Fibroblast of lung (primary cell): ENCODE data around the gene PHTF2. TPM values are rescaled to one million over a fixed set of nuclear protein-coding genes. Genes with fewer than 3 reads are reported as not detected.

Experiments
- DNase-seq, 2 donors: peaks; one replicate each; pipeline versions ENCODE4 v3.0.0 to v3.0.0-alpha.2; 2010; ENCODE audit warnings: low read depth in 2 of 2
- H2AFZ ChIP-seq: 2 replicates; pipeline ENCODE4 v1.5.1; 2012; ENCODE audit warnings: low read length, control low read depth, inconsistent platforms
- H3K27ac ChIP-seq: 2 replicates; pipeline ENCODE4 v1.5.1; 2011; ENCODE audit warnings: low read length, control low read depth; ENCODE audit not compliant: insufficient read depth
- H3K27me3 ChIP-seq: 2 replicates; pipeline ENCODE4 v1.5.1; 2011; ENCODE audit warnings: mild to moderate bottlenecking, low read length; ENCODE audit not compliant: control insufficient read depth, insufficient read depth
- H3K36me3 ChIP-seq: 2 replicates; pipeline ENCODE4 v1.5.1; 2011; ENCODE audit warnings: low read length; ENCODE audit not compliant: control insufficient read depth, insufficient read depth
- H3K4me1 ChIP-seq: 2 replicates; pipeline ENCODE4 v1.5.1; 2011; ENCODE audit warnings: low read length; ENCODE audit not compliant: control insufficient read depth, insufficient read depth; ENCODE audit errors: extremely low read depth
- H3K4me2 ChIP-seq: 2 replicates; pipeline ENCODE4 v1.5.1; 2011; ENCODE audit warnings: low read length, control low read depth; ENCODE audit not compliant: insufficient read depth; ENCODE audit errors: extremely low read depth
- H3K4me3 ChIP-seq, 4 experiments: fragments of 200-600 bp in 1 of 4; sonication (generic) in 1 of 4; replicated peaks in 1 of 4; 2 replicates each; pipeline ENCODE4 v1.5.1; 2011 to 2016; ENCODE audit warnings: low read length in 4 of 4, low read depth in 3 of 4, mild to moderate bottlenecking in 3 of 4, control low read depth in 2 of 4, inconsistent platforms in 1 of 4, mixed read lengths in 1 of 4; ENCODE audit not compliant: insufficient read depth in 1 of 4; ENCODE audit errors: control extremely low read depth in 1 of 4
- H3K79me2 ChIP-seq: 2 replicates; pipeline ENCODE4 v1.5.1; 2012; ENCODE audit warnings: mild to moderate bottlenecking, low read length, inconsistent platforms; ENCODE audit not compliant: control insufficient read depth, insufficient read depth
- H3K9ac ChIP-seq: 2 replicates; pipeline ENCODE4 v1.5.1; 2011; ENCODE audit warnings: mild to moderate bottlenecking, low read length, control low read depth; ENCODE audit not compliant: insufficient read depth
- H3K9me3 ChIP-seq: 2 replicates; pipeline ENCODE4 v1.5.1; 2012; ENCODE audit warnings: low read depth, low read length; ENCODE audit not compliant: control insufficient read depth, insufficient read depth
- H4K20me1 ChIP-seq: 2 replicates; pipeline ENCODE4 v1.5.1; 2011; ENCODE audit warnings: low read length; ENCODE audit not compliant: control insufficient read depth, insufficient read depth; ENCODE audit errors: extremely low read depth
- CTCF ChIP-seq, 2 donors: IDR thresholded peaks in 1 of 2; conservative IDR thresholded peaks in 1 of 2; 1 replicate in 1 of 2; 2 replicates in 1 of 2; pipeline ENCODE4 v1.5.1; 2011 to 2012; ENCODE audit warnings: low read length in 2 of 2, control low read depth in 1 of 2, inconsistent platforms in 1 of 2, low read depth in 1 of 2, mild to moderate bottlenecking in 1 of 2
- EZH2 ChIP-seq: IDR thresholded peaks from 2 replicates; pipeline ENCODE4 v1.5.1; 2012; ENCODE audit warnings: low read length, control low read depth, mild to moderate bottlenecking; ENCODE audit errors: missing control alignments
- polyA plus RNA-seq, 2 donors: library from polyadenylated mRNA; depleted of rRNA in 1 of 2; stranded (reverse) in 1 of 2; unstranded in 1 of 2; fragments of >200 nt; gene quantifications; 2 replicates each; pipeline ENCODE4 v1.2.1, GENCODE V29; 2011 to 2012; ENCODE audit warnings: missing spikeins in 1 of 2
- total RNA-seq: library from RNA; depleted of rRNA; stranded (reverse); fragments of >200 nt; gene quantifications from 2 replicates; pipeline ENCODE4 v1.2.1, GENCODE V29; 2014

PHTF2 gene
- total and polyA plus RNA-seq, 2 donors (not counting 1 experiment from before 2014, with no cell fraction given), result 25.9 to 64.4 TPM

GRCh38 chr7:77885155-77885554 is 86.6 kb downstream of the PHTF2 start:
- no peak overlapping the region for H3K27ac ChIP-seq
- DNase-seq, result no peak
- H3K9ac ChIP-seq, result no peak overlapping the region
- H3K27me3 ChIP-seq, result no peaks in the 10 kb centered on the region
- H3K4me1 ChIP-seq, result no peaks in the 10 kb centered on the region
- no peaks in the 10 kb centered on the region for H4K20me1 ChIP-seq
- no peaks in the 10 kb centered on the region for H3K9me3 ChIP-seq
- no peak overlapping the region for H2AFZ ChIP-seq
- H3K4me3 ChIP-seq, result no peak overlapping the region
- H3K4me2 ChIP-seq, result no peak overlapping the region
- no peaks in the 10 kb centered on the region for H3K79me2 ChIP-seq
- no peaks in the 10 kb centered on the region for H3K36me3 ChIP-seq
- TF ChIP-seq CTCF (conservative IDR thresholded peaks at IDR 0.05 in 1 of 2, IDR thresholded peaks at IDR 0.05 in 1 of 2; ENCODE audit: low read depth in 1 of 2, low read length in 2 of 2), result no peak
- TF ChIP-seq EZH2, result no peak

- Histone ChIP-seq H2AFZ (no peak overlapping the region), H3K27ac (no peak overlapping the region), H3K9me3 (no peaks in the 10 kb centered on the region), H3K4me2 (no peak overlapping the region), H3K79me2 (no peaks in the 10 kb centered on the region), H3K36me3 (no peaks in the 10 kb centered on the region), H3K4me3 (no peak overlapping the region), H3K4me1 (no peaks in the 10 kb centered on the region), H3K9ac (no peak overlapping the region), H4K20me1 (no peaks in the 10 kb centered on the region), H3K27me3 (no peaks in the 10 kb centered on the region)
- peak; percentile 9 to 90 for DNase-seq
- TF ChIP-seq CTCF (conservative IDR thresholded peaks at IDR 0.05 in 1 of 2, IDR thresholded peaks at IDR 0.05 in 1 of 2; ENCODE audit: low read depth in 1 of 2, low read length in 2 of 2) (no peak), EZH2 (no peak)
Measured at GRCh38 chr7:77887567-77887966, 89.0 kb downstream of the PHTF2 start.

GRCh38 chr7:77888998-77889397 is 90.4 kb downstream of the PHTF2 start:
- no peaks in the 10 kb centered on the region for H3K9me3 ChIP-seq
- DNase-seq, result no peak
- no peaks in the 10 kb centered on the region for H3K79me2 ChIP-seq
- no peaks in the 10 kb centered on the region for H4K20me1 ChIP-seq
- H3K4me2 ChIP-seq, result no peak overlapping the region
- H3K4me3 ChIP-seq, result no peak overlapping the region
- no peak overlapping the region for H3K9ac ChIP-seq
- H3K4me1 ChIP-seq, result no peaks in the 10 kb centered on the region
- H3K27me3 ChIP-seq, result no peaks in the 10 kb centered on the region
- no peak for TF ChIP-seq EZH2
- no peak for TF ChIP-seq CTCF (conservative IDR thresholded peaks at IDR 0.05 in 1 of 2, IDR thresholded peaks at IDR 0.05 in 1 of 2; ENCODE audit: low read depth in 1 of 2, low read length in 2 of 2)
- H3K27ac ChIP-seq, result no peak overlapping the region
- H2AFZ ChIP-seq, result no peak overlapping the region
- H3K36me3 ChIP-seq, result no peaks in the 10 kb centered on the region
